ENCODE measurements around the gene AP3S2.

The AP3S2 gene

GRCh38 chr15:89807689-89808088, 86.1 kb downstream of the AP3S2 start:
- no peak for TF ChIP-seq CTCF (IDR thresholded peaks at IDR 0.05; ENCODE audit: extremely low read depth, missing control alignments)
- no peak for DNase-seq (ENCODE audit: low spot score)

DNA sequence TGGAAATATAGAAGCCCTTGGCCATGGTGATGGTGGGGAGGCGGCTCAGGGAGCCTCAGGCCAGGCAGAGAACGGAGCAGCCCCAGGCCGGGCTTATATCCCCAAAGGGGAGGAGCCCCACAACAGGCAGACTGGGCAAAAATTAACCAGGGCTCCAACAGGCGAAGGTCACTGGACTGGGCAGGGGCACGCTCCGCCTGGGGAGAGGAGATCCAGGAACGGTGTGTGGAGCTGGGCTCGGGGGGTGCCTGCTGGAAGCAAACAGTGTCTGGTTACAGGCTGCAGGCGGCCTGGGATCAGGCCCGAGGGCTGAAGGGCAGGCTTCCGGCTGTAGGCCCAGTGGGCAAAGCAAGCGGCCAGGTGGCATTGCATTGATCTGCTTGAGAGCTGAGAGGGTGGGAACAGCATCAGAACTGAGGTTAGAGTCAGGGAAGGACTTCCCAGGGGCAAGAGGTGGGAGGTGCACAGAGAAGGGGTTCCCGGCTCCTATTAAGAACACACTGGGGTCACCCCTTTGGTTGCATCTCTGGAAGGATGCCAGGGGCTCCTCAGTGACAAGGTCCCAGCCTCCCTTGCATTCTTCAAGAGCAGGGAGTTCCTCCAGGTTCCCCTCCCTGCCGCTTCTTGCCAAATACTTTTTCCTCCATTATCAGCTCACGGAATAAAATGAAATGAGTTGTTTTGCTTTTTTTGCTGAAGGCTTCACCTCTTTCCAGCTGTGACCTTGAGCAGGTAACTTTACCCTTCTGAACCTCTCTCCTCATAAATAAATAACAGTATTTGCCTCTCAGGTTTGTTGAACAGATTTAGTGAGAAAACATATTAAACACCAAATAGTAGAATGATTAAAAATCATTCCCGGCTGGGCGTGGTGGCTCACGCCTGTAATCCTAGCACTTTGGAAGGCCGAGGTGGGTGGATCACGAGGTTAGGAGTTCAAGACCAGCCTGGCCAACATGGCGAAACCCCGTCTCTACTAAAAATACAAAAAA, 86.9 kb downstream of the AP3S2 start:
- no peak for DNase-seq (ENCODE audit: low spot score)
- TF ChIP-seq CTCF (IDR thresholded peaks at IDR 0.05; ENCODE audit: extremely low read depth, missing control alignments): no peak

- DNase-seq (ENCODE audit: low spot score): no peak
- no peak for TF ChIP-seq CTCF (IDR thresholded peaks at IDR 0.05; ENCODE audit: extremely low read depth, missing control alignments)
Measured at GRCh38 chr15:89806210-89806558, 87.6 kb downstream of the AP3S2 start.

GRCh38 chr15:89805241-89806209, 88.3 kb downstream of the AP3S2 start:
- TF ChIP-seq CTCF (IDR thresholded peaks at IDR 0.05; ENCODE audit: extremely low read depth, missing control alignments): no peak
- no peak for DNase-seq (ENCODE audit: low spot score)

DNA sequence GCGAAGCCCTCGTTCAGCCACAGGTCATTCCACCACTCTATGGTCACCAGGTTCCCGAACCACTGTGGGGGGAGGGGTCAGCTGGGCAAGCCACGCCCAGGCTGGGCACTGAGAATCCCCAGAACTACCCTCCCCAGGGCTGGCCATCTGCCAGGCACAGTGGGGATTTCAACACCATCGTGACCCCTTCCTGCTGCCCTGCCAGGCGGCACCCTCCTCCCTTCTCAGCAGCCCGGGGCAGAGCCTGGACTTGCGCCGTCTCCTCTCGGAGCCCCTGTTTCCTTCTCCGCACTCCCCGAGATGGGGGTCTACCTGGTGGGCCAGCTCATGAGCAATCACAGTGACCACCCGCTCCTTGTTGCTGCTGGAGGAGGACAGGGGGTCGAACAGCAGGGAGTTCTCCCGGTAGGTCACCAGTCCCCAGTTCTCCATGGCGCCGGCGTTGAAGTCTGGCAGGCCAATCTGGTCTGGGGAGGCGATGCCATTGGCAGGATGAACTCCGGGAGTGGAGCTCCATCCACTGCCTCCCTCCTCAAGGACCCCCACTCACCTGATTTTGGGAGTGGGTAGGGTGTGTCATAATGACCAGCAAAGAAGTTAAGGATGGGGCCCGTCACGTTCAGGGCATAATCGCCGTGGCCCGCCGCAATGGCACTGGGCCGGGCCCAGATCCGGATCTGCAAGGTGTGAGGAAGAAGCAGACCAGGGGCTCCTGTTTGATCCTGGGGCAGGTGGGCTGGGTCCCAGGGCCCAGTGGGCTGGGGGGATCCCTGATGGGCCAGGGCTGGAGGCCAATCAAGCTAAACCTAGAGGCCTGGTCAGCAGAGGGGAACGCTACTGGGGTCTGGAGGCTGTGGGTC, 89.6 kb downstream of the AP3S2 start:
- DNase-seq (ENCODE audit: low spot score): no peak
- TF ChIP-seq CTCF (IDR thresholded peaks at IDR 0.05; ENCODE audit: extremely low read depth, missing control alignments): no peak

- DNase-seq (ENCODE audit: low spot score): no peak
- no peak for TF ChIP-seq CTCF (IDR thresholded peaks at IDR 0.05; ENCODE audit: extremely low read depth, missing control alignments)
Measured at GRCh38 chr15:89802986-89803824, 90.6 kb downstream of the AP3S2 start.

All from GM20000 (cell line).